ENCODE data around the gene MYT1. TPM values are rescaled to one million over a fixed set of nuclear protein-coding genes. Genes with fewer than 3 reads are reported as not detected.

MYT1 gene
- total RNA-seq, 1 experiment from 2014 or later, result 2.0 TPM

GRCh38 chr20:64205611-64206026, 41.4 kb downstream of the MYT1 start (continued):
- TF ChIP-seq ZNF281 (CRISPR knock-in tag; IDR thresholded peaks at IDR 0.05), result no peak
- no peak for TF ChIP-seq ZMAT4 (CRISPR knock-in tag; IDR thresholded peaks at IDR 0.05)
- no peak for TF ChIP-seq NR3C1 (CRISPR knock-in tag; conservative IDR thresholded peaks at IDR 0.05; ENCODE audit: low read depth)

- no peak overlapping the region for H3K4me3 Mint-ChIP-seq
- H3K36me3 Mint-ChIP-seq, result no peaks in the 10 kb centered on the region
- no peak overlapping the region for H3K27ac Mint-ChIP-seq
- H3K9me3 Mint-ChIP-seq, result no peaks in the 10 kb centered on the region
- no peak for TF ChIP-seq E2F1 (CRISPR knock-in tag; IDR thresholded peaks at IDR 0.05)
- no peak for TF ChIP-seq PRRX2 (CRISPR knock-in tag; IDR thresholded peaks at IDR 0.05)
- no peak for TF ChIP-seq SMAD4 (CRISPR knock-in tag; IDR thresholded peaks at IDR 0.05)
- TF ChIP-seq ZNF425 (CRISPR knock-in tag; conservative IDR thresholded peaks at IDR 0.05), result no peak
- no peak for TF ChIP-seq TCF7 (CRISPR knock-in tag; IDR thresholded peaks at IDR 0.05; ENCODE audit: low read depth)
- no peak for TF ChIP-seq GABPB1 (CRISPR knock-in tag; IDR thresholded peaks at IDR 0.05)
- TF ChIP-seq RORB (CRISPR knock-in tag; IDR thresholded peaks at IDR 0.05), result no peak
- DNase-seq (ENCODE audit: low spot score) (no peak), ATAC-seq (no peak)
- CTCF ChIA-PET, result interaction anchor here (1.0 kb wide), 1 partner anchor 103 kb away, joined by 3 read pairs; no protein-coding TSS in a partner anchor
- H3K27me3 Mint-ChIP-seq (ENCODE audit: low read depth), result no peaks in the 10 kb centered on the region
- H3K4me1 Mint-ChIP-seq, result no peaks in the 10 kb centered on the region
- POLR2A ChIA-PET, result no interaction called here
Measured at GRCh38 chr20:64206614-64207013, 42.4 kb downstream of the MYT1 start.

GRCh38 chr20:64207641-64208590, 43.7 kb downstream of the MYT1 start:
- Mint-ChIP-seq H3K36me3 (no peaks in the 10 kb centered on the region), H3K27ac (no peak overlapping the region), H3K27me3 (ENCODE audit: low read depth) (no peaks in the 10 kb centered on the region), H3K9me3 (no peaks in the 10 kb centered on the region), H3K4me3 (no peak overlapping the region), H3K4me1 (no peaks in the 10 kb centered on the region)
- DNase-seq (ENCODE audit: low spot score), result no peak
- ATAC-seq, result no peak
- POLR2A ChIA-PET, result no interaction called here
- no peak for TF ChIP-seq ZNF317 (CRISPR knock-in tag; IDR thresholded peaks at IDR 0.05; ENCODE audit: borderline replicate concordance, low read depth)
- TF ChIP-seq ZBTB43 (CRISPR knock-in tag; IDR thresholded peaks at IDR 0.05), result no peak
- no peak for TF ChIP-seq PRRX2 (CRISPR knock-in tag; IDR thresholded peaks at IDR 0.05)
- CTCF ChIA-PET, result no interaction called here
